Measurements from ENCODE around the gene DIPK1C. TPM values are rescaled to one million over a fixed set of nuclear protein-coding genes. Genes with fewer than 3 reads are reported as not detected.

DIPK1C gene
- total and polyA plus RNA-seq, 2 experiments from 2014 or later, result 0.07 TPM; not detected in 1

GRCh38 chr18:74402806-74403433, 54.2 kb downstream of the DIPK1C start (continued):
- TF ChIP-seq REST (IDR thresholded peaks at IDR 0.05; ENCODE audit: unreplicated experiment) (no peak), EZH2phosphoT487 (IDR thresholded peaks at IDR 0.05; ENCODE audit: unreplicated experiment) (no peak), NANOG (IDR thresholded peaks at IDR 0.05; ENCODE audit: borderline replicate concordance) (no peak)
- TF ChIP-seq, protein P1, sequence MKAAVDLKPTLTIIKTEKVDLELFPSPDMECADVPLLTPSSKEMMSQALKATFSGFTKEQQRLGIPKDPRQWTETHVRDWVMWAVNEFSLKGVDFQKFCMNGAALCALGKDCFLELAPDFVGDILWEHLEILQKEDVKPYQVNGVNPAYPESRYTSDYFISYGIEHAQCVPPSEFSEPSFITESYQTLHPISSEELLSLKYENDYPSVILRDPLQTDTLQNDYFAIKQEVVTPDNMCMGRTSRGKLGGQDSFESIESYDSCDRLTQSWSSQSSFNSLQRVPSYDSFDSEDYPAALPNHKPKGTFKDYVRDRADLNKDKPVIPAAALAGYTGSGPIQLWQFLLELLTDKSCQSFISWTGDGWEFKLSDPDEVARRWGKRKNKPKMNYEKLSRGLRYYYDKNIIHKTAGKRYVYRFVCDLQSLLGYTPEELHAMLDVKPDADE (IDR thresholded peaks at IDR 0.05), result no peak

DNA sequence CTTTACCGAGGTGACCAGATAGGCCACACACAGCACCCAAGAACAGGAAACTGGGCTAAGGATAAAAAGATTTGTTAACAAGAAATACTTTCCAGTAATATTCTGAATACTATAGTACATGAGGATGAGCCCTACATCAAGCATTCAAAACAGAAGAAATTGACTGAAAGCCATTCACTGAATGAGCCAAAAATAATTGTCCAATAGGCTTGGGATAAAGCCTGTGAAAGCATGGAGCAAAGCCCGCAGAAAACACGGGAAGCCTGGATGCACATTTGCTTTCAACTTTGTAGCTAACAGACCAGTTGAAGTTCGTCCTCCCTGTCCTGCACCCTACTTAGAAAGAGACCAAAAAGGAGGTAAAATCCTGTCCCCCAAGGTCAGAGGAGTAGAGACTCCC, 56.3 kb downstream of the DIPK1C start:
- Histone ChIP-seq H3K4me2 (no peak overlapping the region), H3K27ac (ENCODE audit: low read depth) (no peak overlapping the region), H3F3A (replicated peaks; ENCODE audit: low read depth) (no peaks in the 10 kb centered on the region), H3K9me2 (ENCODE audit: insufficient read depth) (0 out of 2 replicates have a peak, but pooled peaks cover 8% of the 10 kb centered on the region), H2AFZ (no peak overlapping the region), H3K4me1 (ENCODE audit: insufficient read depth) (no peaks in the 10 kb centered on the region), H3K4me3 (no peak overlapping the region), H3K36me3 (ENCODE audit: insufficient read depth) (no peaks in the 10 kb centered on the region), H3K79me2 (replicated peaks; ENCODE audit: insufficient read depth) (no peaks in the 10 kb centered on the region), H3K27me3 (ENCODE audit: insufficient read depth) (no peaks in the 10 kb centered on the region), H4K20me1 (replicated peaks; ENCODE audit: insufficient read depth) (no peaks in the 10 kb centered on the region)
- no peaks in the 10 kb centered on the region; the same call in 2 of the 3 replicates for H3K9me3 Mint-ChIP-seq
- H3K4me1 Mint-ChIP-seq, result peaks cover 1% of the 10 kb centered on the region; the same call in 1 of the 3 replicates
- ATAC-seq (no peak), DNase-seq (ENCODE audit: low spot score) (no peak)
- H3K27ac Mint-ChIP-seq, result no peak overlapping the region
- peaks cover 4% of the 10 kb centered on the region for H3K27me3 Mint-ChIP-seq (ENCODE audit: insufficient read depth, low read depth, poor library complexity)
- H3K36me3 Mint-ChIP-seq (ENCODE audit: low read depth), result no peaks in the 10 kb centered on the region
- no peak overlapping the region for H3K4me3 Mint-ChIP-seq
- TF ChIP-seq EZH2 (IDR thresholded peaks at IDR 0.05; ENCODE audit: low read depth, unreplicated experiment) (no peak), ZNF331 (CRISPR knock-in tag; IDR thresholded peaks at IDR 0.05; ENCODE audit: low read depth) (no peak), CREB1 (CRISPR knock-in tag; IDR thresholded peaks at IDR 0.05; ENCODE audit: low read depth) (no peak), REST (IDR thresholded peaks at IDR 0.05; ENCODE audit: unreplicated experiment) (no peak), ZNF114 (CRISPR knock-in tag; IDR thresholded peaks at IDR 0.05) (no peak)
- TF ChIP-seq, protein P1 (IDR thresholded peaks at IDR 0.05), result no peak
